HCT116 (cell line): ENCODE data around the gene ATF7IP.

Experiments used
- POLR2A ChIP-seq: IDR thresholded peaks from 2 replicates; pipeline ENCODE4 v1.7.0; 2011; ENCODE audit warnings: borderline replicate concordance; ENCODE audit not compliant: insufficient read depth, insufficient read length; ENCODE audit errors: extremely low read depth
- POLR2AphosphoS5 ChIP-seq: IDR thresholded peaks from 2 replicates; pipeline ENCODE4 v1.6.1; 2011; ENCODE audit warnings: mild to moderate bottlenecking, low read depth, low read length, moderate library complexity
- TF ChIP-seq, protein P1 (sequence below), 3 experiments: fragments of 200-600 bp in 1 of 3; sonication (generic) in 1 of 3; IDR thresholded peaks in 2 of 3; conservative IDR thresholded peaks in 1 of 3; 2 replicates each; pipeline ENCODE4 v1.5.1; 2012 to 2017; ENCODE audit warnings: low read depth in 2 of 3, low read length in 2 of 3, antibody characterized with exemption in 1 of 3, borderline replicate concordance in 1 of 3, control low read depth in 1 of 3, mild to moderate bottlenecking in 1 of 3, mixed read lengths in 1 of 3, mixed run types in 1 of 3, moderate library complexity in 1 of 3; ENCODE audit not compliant: insufficient read depth in 1 of 3

DNA sequence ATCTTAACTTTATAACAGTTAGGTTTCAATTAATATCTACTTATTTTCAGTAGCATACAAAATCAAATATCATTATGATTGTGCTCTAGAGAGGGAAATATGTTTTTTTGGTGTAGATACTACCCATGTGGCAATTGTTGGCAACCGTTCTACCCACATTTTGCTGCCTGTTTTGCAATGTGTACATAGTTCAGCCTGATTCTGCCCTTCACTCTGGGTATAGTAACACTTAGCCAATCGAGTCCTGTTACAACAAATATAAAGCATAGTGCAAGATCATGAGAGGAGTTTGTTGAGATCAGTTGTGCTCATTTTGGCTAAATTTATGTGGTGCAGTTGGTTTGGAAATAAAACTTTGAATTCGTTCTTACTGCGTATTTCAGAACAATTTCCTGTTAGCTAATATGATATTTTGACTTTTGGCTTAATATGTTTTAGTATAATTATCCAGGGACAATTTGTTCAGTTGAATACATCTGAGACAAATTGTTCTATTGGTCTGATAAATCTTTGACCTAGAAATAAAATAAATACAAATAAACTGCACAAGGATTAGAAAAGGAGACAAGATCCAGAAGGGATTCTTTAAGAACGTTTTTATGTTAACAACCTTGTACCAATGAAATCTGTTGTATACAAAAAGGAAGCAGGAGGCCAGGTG, 76.9 kb downstream of the ATF7IP start:
- no peak for TF ChIP-seq POLR2A
- TF ChIP-seq POLR2AphosphoS5 = no peak
- TF ChIP-seq, protein P1, sequence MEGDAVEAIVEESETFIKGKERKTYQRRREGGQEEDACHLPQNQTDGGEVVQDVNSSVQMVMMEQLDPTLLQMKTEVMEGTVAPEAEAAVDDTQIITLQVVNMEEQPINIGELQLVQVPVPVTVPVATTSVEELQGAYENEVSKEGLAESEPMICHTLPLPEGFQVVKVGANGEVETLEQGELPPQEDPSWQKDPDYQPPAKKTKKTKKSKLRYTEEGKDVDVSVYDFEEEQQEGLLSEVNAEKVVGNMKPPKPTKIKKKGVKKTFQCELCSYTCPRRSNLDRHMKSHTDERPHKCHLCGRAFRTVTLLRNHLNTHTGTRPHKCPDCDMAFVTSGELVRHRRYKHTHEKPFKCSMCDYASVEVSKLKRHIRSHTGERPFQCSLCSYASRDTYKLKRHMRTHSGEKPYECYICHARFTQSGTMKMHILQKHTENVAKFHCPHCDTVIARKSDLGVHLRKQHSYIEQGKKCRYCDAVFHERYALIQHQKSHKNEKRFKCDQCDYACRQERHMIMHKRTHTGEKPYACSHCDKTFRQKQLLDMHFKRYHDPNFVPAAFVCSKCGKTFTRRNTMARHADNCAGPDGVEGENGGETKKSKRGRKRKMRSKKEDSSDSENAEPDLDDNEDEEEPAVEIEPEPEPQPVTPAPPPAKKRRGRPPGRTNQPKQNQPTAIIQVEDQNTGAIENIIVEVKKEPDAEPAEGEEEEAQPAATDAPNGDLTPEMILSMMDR (IDR thresholded peaks at IDR 0.05 in 2 of 3, conservative IDR thresholded peaks at IDR 0.05 in 1 of 3; ENCODE audit: borderline replicate concordance in 1 of 3, insufficient read depth in 1 of 3, low read depth in 2 of 3, low read length in 2 of 3) = no peak
